Measurements from ENCODE around the gene CRB3.
"Not testable (repeated sequence)": the region's sequence is repeated elsewhere in the genome, so short reads cannot be mapped to it uniquely, and the experiment has no call there.

Gene CRB3

DNA sequence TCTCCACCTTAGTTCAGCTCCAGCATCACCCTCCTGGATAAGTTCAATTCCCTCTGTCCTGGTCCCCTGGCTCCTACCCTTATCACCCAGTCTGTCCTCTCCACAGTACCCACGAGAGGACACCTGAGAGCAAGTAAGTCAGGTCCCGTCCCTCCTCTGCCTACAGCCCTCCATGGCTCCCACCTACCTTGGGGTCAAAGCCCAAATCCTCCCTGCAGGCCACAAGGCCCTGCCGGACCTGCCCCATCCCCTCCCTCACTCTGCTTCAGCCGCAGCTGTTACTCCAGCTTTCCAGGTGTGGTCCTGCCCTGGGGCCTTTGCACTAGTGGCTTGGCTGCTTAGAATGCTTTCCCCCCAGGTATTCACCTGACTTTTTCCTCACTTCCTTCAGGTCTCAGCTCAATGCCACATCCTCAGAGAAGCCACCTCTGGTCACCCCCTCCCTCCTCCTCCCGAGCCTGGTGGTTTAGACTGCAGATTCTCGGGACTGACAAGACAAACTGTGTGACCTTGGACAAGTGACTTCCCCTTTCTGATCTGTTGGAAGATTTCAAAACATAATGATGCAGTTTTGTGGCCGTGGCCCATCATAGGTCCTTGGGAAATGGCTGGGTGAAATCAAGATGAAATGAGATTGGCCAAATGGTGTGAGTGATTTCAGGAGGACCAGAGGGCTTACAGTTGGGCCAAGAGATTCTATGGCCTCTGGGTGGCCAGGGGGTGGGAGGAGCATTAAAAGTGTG, 34.4 kb downstream of the CRB3 start:
- no peak for DNase-seq

DNA sequence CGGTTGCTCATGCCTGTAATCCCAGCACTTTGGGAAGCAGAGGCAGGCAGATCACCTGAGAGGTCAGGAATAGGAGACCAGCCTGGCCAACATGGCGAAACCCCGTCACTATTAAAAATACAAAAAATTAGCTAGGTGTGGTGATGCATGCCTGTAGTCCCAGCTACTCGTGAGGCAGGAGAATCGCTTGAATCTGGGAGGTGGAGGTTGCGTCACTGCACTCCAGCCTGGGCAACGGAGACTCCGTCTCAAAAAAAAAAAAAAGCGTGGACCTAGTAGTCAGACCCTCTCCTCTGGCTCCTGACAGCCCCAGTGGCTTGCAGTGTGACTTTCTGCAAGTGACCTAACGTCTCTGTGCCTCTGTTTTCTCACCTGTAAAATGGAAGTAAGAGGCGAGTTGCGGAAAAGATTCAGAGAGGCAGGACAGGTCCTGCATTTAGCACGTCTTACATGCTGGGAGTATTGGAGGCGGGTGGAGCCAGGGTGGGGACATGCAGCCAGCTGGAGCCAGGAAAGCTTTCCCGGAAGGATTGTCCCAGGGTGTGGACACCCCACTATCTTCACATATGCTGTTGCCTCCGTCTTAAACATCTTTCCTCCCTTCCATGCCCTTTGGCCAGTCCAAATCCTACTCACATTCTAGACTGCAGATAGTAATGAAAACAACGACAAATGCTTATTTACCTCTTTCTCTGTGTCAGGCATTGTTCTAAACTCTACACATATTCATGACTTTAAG, 35.1 kb downstream of the CRB3 start:
- DNase-seq, result no peak

- DNase-seq, result no peak
Measured at GRCh38 chr19:6500837-6501739, 37.0 kb downstream of the CRB3 start.

DNA sequence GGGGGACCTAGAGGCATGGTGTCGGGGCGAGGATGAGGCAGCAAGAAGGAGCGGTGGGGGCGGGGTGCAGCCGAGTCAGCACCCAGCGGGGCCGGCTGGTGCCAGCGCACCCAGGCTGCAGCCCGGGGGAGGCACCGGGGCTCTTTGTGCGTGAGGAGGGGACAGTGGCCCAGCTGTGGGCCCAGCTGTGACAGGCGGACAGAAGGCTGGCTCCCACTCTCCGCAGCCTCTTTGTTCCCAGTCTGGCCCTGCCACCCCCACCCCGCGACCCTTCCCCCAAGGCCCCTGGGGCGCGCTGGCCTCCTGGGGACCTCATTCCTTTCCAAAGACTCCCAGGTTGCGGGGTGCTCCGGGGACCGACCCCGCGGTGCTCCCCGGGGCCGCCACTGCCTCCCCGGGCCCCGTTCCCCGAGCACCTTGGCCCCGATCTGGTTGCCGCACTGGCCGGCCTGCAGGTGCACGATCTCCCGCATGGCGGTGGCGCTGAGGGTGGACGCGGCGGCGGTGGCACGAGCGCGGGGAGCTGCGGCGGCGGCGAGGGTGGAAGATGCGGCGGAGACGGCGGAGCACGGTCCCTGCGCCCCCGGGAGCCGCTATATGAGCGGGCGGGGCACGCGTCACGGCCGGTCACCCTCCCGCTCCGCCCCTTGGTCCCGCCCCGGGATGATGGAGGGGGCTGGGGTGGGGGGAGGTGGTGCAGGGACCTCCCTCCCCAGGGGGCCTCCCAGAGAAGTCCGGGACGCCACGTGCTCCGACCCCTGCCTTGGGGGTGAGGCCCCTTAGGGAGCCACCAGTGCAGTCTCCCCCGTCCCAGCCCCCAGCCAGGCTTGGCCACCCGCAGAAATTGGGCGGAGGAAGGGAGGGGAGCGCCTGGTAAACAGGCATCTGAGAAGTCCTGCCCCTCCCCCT, 37.9 kb downstream of the CRB3 start, which contains the start of gene TUBB4A:
TSS of gene TUBB4A (minus strand) at position 570 of the 909 bp plus-strand sequence. CDS start at position 473, 97 bp downstream.
- DNase-seq, result no peak

GRCh38 chr19:6503407-6504201, 39.5 kb downstream of the CRB3 start:
- DNase-seq, result no peak

GRCh38 chr19:6508028-6508771, 44.1 kb downstream of the CRB3 start:
- DNase-seq, result not testable (repeated sequence)

DNA sequence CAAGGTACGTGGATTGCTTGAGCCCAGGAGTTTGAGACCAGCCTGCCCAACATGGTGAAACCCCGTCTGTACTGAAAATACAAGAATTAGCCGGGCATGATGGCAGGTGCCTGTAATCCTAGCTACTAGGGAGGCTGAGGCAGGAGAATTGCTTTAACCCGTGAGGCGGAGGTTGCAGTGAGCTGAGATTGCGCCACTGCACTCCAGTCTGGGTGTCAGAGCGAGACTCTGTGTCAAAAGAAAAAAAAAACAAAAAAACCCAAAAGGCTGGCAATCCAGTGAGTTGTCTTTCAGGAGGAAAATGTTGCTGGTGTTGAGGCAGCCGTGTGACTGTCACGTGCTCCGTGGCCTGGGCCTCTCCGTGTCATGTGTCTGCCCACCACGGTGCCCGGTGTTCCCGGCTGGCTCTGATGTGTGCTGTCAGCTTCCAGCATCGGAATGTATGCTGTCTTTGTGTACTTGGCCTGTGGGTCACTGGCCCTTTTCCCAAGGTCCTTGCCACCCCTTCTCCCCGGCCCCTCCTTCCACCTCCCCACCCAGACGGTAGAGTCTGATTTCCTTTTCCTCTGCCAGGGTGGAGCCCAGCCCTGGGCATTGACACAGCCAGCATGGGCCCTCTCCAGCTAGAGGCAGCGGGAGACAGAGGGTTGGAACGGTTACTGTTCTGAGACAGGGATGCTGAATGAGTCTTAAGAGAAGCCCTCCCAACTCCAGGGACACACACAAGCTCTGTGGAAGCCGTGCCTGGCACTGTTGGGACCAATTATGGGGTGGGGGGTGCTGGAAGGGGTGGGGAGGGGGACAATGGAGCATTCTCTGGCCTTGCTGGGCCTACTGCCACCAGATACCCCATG, 45.3 kb downstream of the CRB3 start:
- DNase-seq, result no peak

- no peak for DNase-seq
Measured at GRCh38 chr19:6510618-6511017, 46.5 kb downstream of the CRB3 start.

GRCh38 chr19:6514089-6514488, 50.0 kb downstream of the CRB3 start:
- DNase-seq, result no peak

- no peak for DNase-seq
Measured at GRCh38 chr19:6514926-6515544, 51.0 kb downstream of the CRB3 start.

DNA sequence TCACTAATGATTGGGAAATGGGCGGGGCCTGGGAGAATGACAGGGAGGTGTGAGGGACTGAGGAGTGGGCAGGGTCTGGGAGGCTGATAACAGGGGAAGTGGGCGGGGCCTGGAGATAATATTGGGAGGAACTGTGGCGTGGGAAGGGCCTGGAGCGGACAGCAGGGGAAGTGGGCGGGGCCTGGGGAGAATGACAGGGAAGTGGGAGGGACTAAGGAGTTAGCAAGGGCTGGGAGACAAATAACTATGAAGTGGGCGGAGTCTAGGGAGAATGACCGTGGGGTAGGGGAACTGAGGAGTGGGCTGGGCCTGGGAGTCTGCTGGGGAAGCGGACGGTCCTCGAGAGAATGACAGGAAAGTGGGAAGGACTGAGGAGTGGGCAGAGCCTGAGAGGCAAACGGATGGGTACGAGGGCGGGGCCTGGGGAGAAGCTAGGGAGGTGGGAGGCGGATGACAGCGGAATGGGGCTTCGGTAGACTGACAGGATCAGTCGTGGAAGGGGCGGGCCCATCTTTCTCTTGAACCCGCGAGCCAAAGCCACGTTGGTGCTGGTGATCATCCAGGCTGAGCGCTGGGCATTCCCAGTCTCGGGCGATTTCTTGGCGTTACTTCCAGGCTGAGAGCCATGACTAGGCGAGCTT, 52.1 kb downstream of the CRB3 start:
- DNase-seq, result peak; percentile 77

Measured in CD4-positive, alpha-beta T cell treated with Interferon gamma for 1 hour (primary cell).